ENCODE results near the gene ENOX1. TPM values are rescaled to one million over a fixed set of nuclear protein-coding genes. Genes with fewer than 3 reads are reported as not detected.

Gene ENOX1
- total RNA-seq, 1 donor from 2014 or later = 1.1 TPM

GRCh38 chr13:43596006-43596405, 190.8 kb downstream of the ENOX1 start:
- no peaks in the 10 kb centered on the region for H3K27me3 ChIP-seq
- H3K27ac Mint-ChIP-seq = no peak overlapping the region
- no peaks in the 10 kb centered on the region for H3K9me3 ChIP-seq (ENCODE audit: low read depth)
- no peak overlapping the region for H3K9ac ChIP-seq
- H2AFZ ChIP-seq (replicated peaks) = no peak overlapping the region
- H4K20me1 ChIP-seq (ENCODE audit: low read depth) = no peaks in the 10 kb centered on the region
- TF ChIP-seq EZH2phosphoT487 (IDR thresholded peaks at IDR 0.05) (no peak), CTCF (IDR thresholded peaks at IDR 0.05) (no peak), EZH2 (IDR thresholded peaks at IDR 0.05) (no peak)
- no peak overlapping the region for H3K4me3 Mint-ChIP-seq
- no peaks in the 10 kb centered on the region for H3K27me3 Mint-ChIP-seq (ENCODE audit: insufficient read depth, low read depth)
- H3K4me3 ChIP-seq = no peak overlapping the region
- no peaks in the 10 kb centered on the region for H3K79me2 ChIP-seq (ENCODE audit: low read depth)
- H3K27ac ChIP-seq = no peak overlapping the region
- no peaks in the 10 kb centered on the region for H3F3A ChIP-seq (ENCODE audit: low read depth)
- DNase-seq (ENCODE audit: low spot score) = no peak
- no peaks in the 10 kb centered on the region for H3K36me3 ChIP-seq
- no peaks in the 10 kb centered on the region for H3K36me3 Mint-ChIP-seq
- no peaks in the 10 kb centered on the region for H3K4me1 ChIP-seq
- H3K4me2 ChIP-seq = no peak overlapping the region
- H3K9me3 Mint-ChIP-seq = no peaks in the 10 kb centered on the region
- peaks cover 2% of the 10 kb centered on the region for H3K4me1 Mint-ChIP-seq

GRCh38 chr13:43587376-43587775, 199.4 kb downstream of the ENOX1 start:
- H3K79me2 ChIP-seq (ENCODE audit: low read depth) = no peaks in the 10 kb centered on the region
- no peak overlapping the region for H3K9ac ChIP-seq
- DNase-seq (ENCODE audit: low spot score) = no peak
- no peaks in the 10 kb centered on the region for H3K9me3 ChIP-seq (ENCODE audit: low read depth)
- TF ChIP-seq CTCF (IDR thresholded peaks at IDR 0.05) = no peak
- no peak for TF ChIP-seq EZH2phosphoT487 (IDR thresholded peaks at IDR 0.05)
- TF ChIP-seq EZH2 (IDR thresholded peaks at IDR 0.05) = no peak
- H3K4me1 Mint-ChIP-seq = no peaks in the 10 kb centered on the region
- H3K27ac ChIP-seq = no peak overlapping the region
- H3K27me3 Mint-ChIP-seq (ENCODE audit: insufficient read depth, low read depth) = no peaks in the 10 kb centered on the region
- no peak overlapping the region for H3K27ac Mint-ChIP-seq
- no peak overlapping the region for H3K4me3 Mint-ChIP-seq
- no peaks in the 10 kb centered on the region for H3K4me1 ChIP-seq
- H3K9me3 Mint-ChIP-seq = no peaks in the 10 kb centered on the region
- H3K27me3 ChIP-seq = no peaks in the 10 kb centered on the region
- no peaks in the 10 kb centered on the region for H4K20me1 ChIP-seq (ENCODE audit: low read depth)
- H3K4me2 ChIP-seq = no peak overlapping the region
- no peaks in the 10 kb centered on the region for H3F3A ChIP-seq (ENCODE audit: low read depth)
- H3K36me3 ChIP-seq = no peaks in the 10 kb centered on the region
- H2AFZ ChIP-seq (replicated peaks) = no peak overlapping the region
- no peaks in the 10 kb centered on the region for H3K36me3 Mint-ChIP-seq
- no peak overlapping the region for H3K4me3 ChIP-seq

- Histone ChIP-seq H3K79me2 (ENCODE audit: low read depth) (no peaks in the 10 kb centered on the region), H3K27ac (no peak overlapping the region), H3K9me3 (ENCODE audit: low read depth) (no peaks in the 10 kb centered on the region), H3K4me1 (no peaks in the 10 kb centered on the region), H3K36me3 (no peaks in the 10 kb centered on the region), H3F3A (ENCODE audit: low read depth) (no peaks in the 10 kb centered on the region), H3K4me2 (no peak overlapping the region), H4K20me1 (ENCODE audit: low read depth) (no peaks in the 10 kb centered on the region), H3K4me3 (no peak overlapping the region), H3K9ac (no peak overlapping the region), H2AFZ (replicated peaks) (no peak overlapping the region), H3K27me3 (no peaks in the 10 kb centered on the region)
- no peak for DNase-seq (ENCODE audit: low spot score)
- Mint-ChIP-seq H3K27me3 (ENCODE audit: insufficient read depth, low read depth) (no peaks in the 10 kb centered on the region), H3K9me3 (no peaks in the 10 kb centered on the region), H3K4me1 (no peaks in the 10 kb centered on the region), H3K36me3 (no peaks in the 10 kb centered on the region), H3K27ac (no peak overlapping the region), H3K4me3 (no peak overlapping the region)
- no peak for TF ChIP-seq EZH2phosphoT487 (IDR thresholded peaks at IDR 0.05)
- TF ChIP-seq EZH2 (IDR thresholded peaks at IDR 0.05) = no peak
- TF ChIP-seq CTCF (IDR thresholded peaks at IDR 0.05) = no peak
Measured at GRCh38 chr13:43584751-43585150, 202.0 kb downstream of the ENOX1 start.
